ENCODE data around the gene UCHL5.
A peak's percentile ranks its signal among the peaks of the same experiment; 100 is the strongest.
"Not testable (repeated sequence)": the region's sequence is repeated elsewhere in the genome, so short reads cannot be mapped to it uniquely, and the experiment has no call there.

UCHL5 gene

GRCh38 chr1:193065954-193066353 lies 6.8 kb upstream of the UCHL5 start:
- no peak for DNase-seq (ENCODE audit: low read depth in 2 of 2)

GRCh38 chr1:193062698-193063463 lies 3.7 kb upstream of the UCHL5 start:
- DNase-seq (ENCODE audit: low read depth in 2 of 2) = no peak

GRCh38 chr1:193060938-193061337 lies 1.8 kb upstream of the UCHL5 start:
- no peak for DNase-seq (ENCODE audit: low read depth in 2 of 2)

- DNase-seq (ENCODE audit: low read depth in 2 of 2) = no peak
These were observed 1.2 kb upstream of the UCHL5 start for GRCh38 chr1:193060406-193060805.

GRCh38 chr1:193060115-193060403 lies 899 bp upstream of the UCHL5 start:
- DNase-seq (ENCODE audit: low read depth in 2 of 2) = no peak

GRCh38 chr1:193058529-193059281 lies 455 bp downstream of the UCHL5 start:
- peak in 1 of 2 donors; percentile 7 for DNase-seq (ENCODE audit: low read depth in 2 of 2)

- DNase-seq (ENCODE audit: low read depth in 2 of 2) = no peak
These were observed 4.9 kb downstream of the UCHL5 start for GRCh38 chr1:193054169-193054675.

GRCh38 chr1:193048913-193049312 lies 10.2 kb downstream of the UCHL5 start:
- DNase-seq (ENCODE audit: low read depth in 2 of 2) = not testable (repeated sequence)

GRCh38 chr1:193042766-193043691 lies 16.1 kb downstream of the UCHL5 start:
- DNase-seq (ENCODE audit: low read depth in 2 of 2) = no peak

- DNase-seq (ENCODE audit: low read depth in 2 of 2) = no peak
These were observed 19.1 kb downstream of the UCHL5 start for GRCh38 chr1:193040011-193040410.

GRCh38 chr1:193036337-193037047 lies 22.7 kb downstream of the UCHL5 start:
- no peak for DNase-seq (ENCODE audit: low read depth in 2 of 2)

- DNase-seq (ENCODE audit: low read depth in 2 of 2) = no peak
These were observed 25.6 kb downstream of the UCHL5 start for GRCh38 chr1:193033610-193034009.

- not testable (repeated sequence) for DNase-seq (ENCODE audit: low read depth in 2 of 2)
These were observed 26.3 kb downstream of the UCHL5 start for GRCh38 chr1:193032643-193033427.

- DNase-seq (ENCODE audit: low read depth in 2 of 2) = no peak
These were observed 27.7 kb downstream of the UCHL5 start for GRCh38 chr1:193031431-193031830.

- DNase-seq (ENCODE audit: low read depth in 2 of 2) = no peak
These were observed 28.9 kb downstream of the UCHL5 start for GRCh38 chr1:193030280-193030679.

GRCh38 chr1:193025218-193025617 lies 33.9 kb downstream of the UCHL5 start:
- DNase-seq (ENCODE audit: low read depth in 2 of 2) = no peak

- no peak for DNase-seq (ENCODE audit: low read depth in 2 of 2)
These were observed 39.6 kb downstream of the UCHL5 start for GRCh38 chr1:193019442-193020026.

- DNase-seq (ENCODE audit: low read depth in 2 of 2) = no peak
These were observed 42.4 kb downstream of the UCHL5 start for GRCh38 chr1:193016788-193017187.

GRCh38 chr1:193014400-193014799 lies 44.8 kb downstream of the UCHL5 start:
- no peak for DNase-seq (ENCODE audit: low read depth in 2 of 2)

GRCh38 chr1:193013707-193014106 lies 45.5 kb downstream of the UCHL5 start:
- DNase-seq (ENCODE audit: low read depth in 2 of 2) = no peak

Data from stimulated activated CD4-positive, alpha-beta T cell treated with anti-CD3 and anti-CD28 coated beads, Interleukin-1b, Interleukin-23, amount 100 ng/mL, for 1 hour (primary cell).